HepG2 (cell line): ENCODE results near the gene THAP5. TPM values are rescaled to one million over a fixed set of nuclear protein-coding genes. Genes with fewer than 3 reads are reported as not detected.

ENCODE experiments used
- CC2D1A ChIP-seq: sonication (generic); formaldehyde crosslinking; IDR thresholded peaks from 2 replicates; pipeline ENCODE4 v1.8.1; 2023; ENCODE audit warnings: mild to moderate bottlenecking, missing genetic modification reagents
- KDM2A ChIP-seq: sonication (generic); formaldehyde crosslinking; IDR thresholded peaks from 2 replicates; pipeline ENCODE4 v1.4.0; 2020; ENCODE audit warnings: low read depth, missing genetic modification reagents, borderline replicate concordance
- REST ChIP-seq, 2 experiments: IDR thresholded peaks; 2 replicates each; pipeline ENCODE4 v1.6.1; 2011 to 2012; ENCODE audit warnings: low read length in 2 of 2, borderline replicate concordance in 1 of 2, low read depth in 1 of 2, mild to moderate bottlenecking in 1 of 2, moderate library complexity in 1 of 2
- RNF2 ChIP-seq: fragments of 450-650 bp; conservative IDR thresholded peaks from 2 replicates; pipeline ENCODE4 v1.6.1; 2016; ENCODE audit warnings: low read depth
- TBX2 ChIP-seq: sonication (generic); formaldehyde crosslinking; IDR thresholded peaks from 2 replicates; pipeline ENCODE4 v1.5.0; 2020; ENCODE audit warnings: missing genetic modification reagents, mild to moderate bottlenecking, borderline replicate concordance
- TP53 ChIP-seq: sonication (generic); formaldehyde crosslinking; conservative IDR thresholded peaks from 2 replicates; pipeline ENCODE4 v1.4.0; 2020; ENCODE audit warnings: missing genetic modification reagents
- ZMAT3 ChIP-seq: sonication (generic); formaldehyde crosslinking; conservative IDR thresholded peaks from 2 replicates; pipeline ENCODE4 v1.7.0; 2021; ENCODE audit warnings: missing genetic modification reagents
- ZNF24 ChIP-seq: fragments of 450-650 bp; IDR thresholded peaks from 2 replicates; pipeline ENCODE4 v1.6.1; 2017; ENCODE audit warnings: antibody characterized with exemption, mild to moderate bottlenecking
- ZNF503 ChIP-seq: sonication (generic); formaldehyde crosslinking; IDR thresholded peaks from 2 replicates; pipeline ENCODE4 v1.4.0; 2020; ENCODE audit warnings: missing genetic modification reagents
- ZNF646 ChIP-seq: sonication (generic); formaldehyde crosslinking; IDR thresholded peaks from 2 replicates; pipeline ENCODE4 v1.9.0; 2021; ENCODE audit warnings: mild to moderate bottlenecking, missing genetic modification reagents
- ZNF766 ChIP-seq: sonication (generic); formaldehyde crosslinking; IDR thresholded peaks from 2 replicates; pipeline ENCODE4 v1.5.0; 2020; ENCODE audit warnings: missing genetic modification reagents, borderline replicate concordance
- polyA plus RNA-seq, 8 experiments: library from polyadenylated mRNA; depleted of rRNA in 3 of 8; stranded (reverse) in 7 of 8; unstranded in 1 of 8; fragments of >200 nt; fragmentation: Illumina TruSeq in 4 of 8; extraction: Trizol in 4 of 8; gene quantifications; 2 replicates each; pipeline versions ENCODE4 v1.2.1 to v1.2.3, GENCODE V29; 2011 to 2016; ENCODE audit warnings: low read depth in 4 of 8, missing spikeins in 1 of 8, mixed read lengths in 1 of 8; ENCODE audit not compliant: insufficient read depth in 1 of 8
- total RNA-seq, 5 experiments: library from RNA; depleted of rRNA; stranded (reverse); fragments of >200 nt; fragmentation: Illumina TruSeq; extraction: Trizol; gene quantifications; 2 replicates each; pipeline ENCODE4 v1.2.3, GENCODE V29; 2016; ENCODE audit warnings: low read depth in 1 of 5

The THAP5 gene
- total and polyA plus RNA-seq, 2 of the 13 experiments (the other 11 are each of a cell fraction or from before 2014, with no cell fraction given): 3.6 to 11.8 TPM

- TF ChIP-seq ZNF646 (no peak), REST (IDR thresholded peaks at IDR 0.05; ENCODE audit: borderline replicate concordance in 1 of 2, low read depth in 1 of 2, low read length in 2 of 2) (peak in 1 of 2 experiments; percentile 26; a peak in 1 of 4 replicates), CC2D1A (CRISPR knock-in tag) (no peak; the same call in 1 of the 2 replicates), KDM2A (CRISPR knock-in tag) (peak; percentile 74; the same call in 1 of the 2 replicates), ZNF24 (no peak), ZMAT3 (CRISPR knock-in tag) (no peak), TBX2 (CRISPR knock-in tag) (peak; percentile 90), ZNF766 (no peak), ZNF503 (CRISPR knock-in tag) (no peak), RNF2 (peak; percentile 78), TP53 (CRISPR knock-in tag) (no peak)
Observed at GRCh38 chr7:108525985-108526767, 43.3 kb downstream of the THAP5 start, which contains the start of gene PNPLA8 (continued).
